ENCODE measurements around the gene PRSS38. TPM values are rescaled to one million over a fixed set of nuclear protein-coding genes. Genes with fewer than 3 reads are reported as not detected.

Gene PRSS38
- total RNA-seq, 1 experiment from 2014 or later, result not detected

GRCh38 chr1:227823537-227823936, 8.1 kb downstream of the PRSS38 start:
- in situ Hi-C loops (cut with HindIII; ENCODE audit: low pct_unique_long_range_greater_than_20kb, low sequenced_read_pairs), result no loop called here
- DNase-seq (ENCODE audit: low read depth, low spot score) (no peak), ATAC-seq (no peak)
- POLR2A ChIA-PET, result no interaction called here
- H3K36me3 ChIP-seq (ENCODE audit: control insufficient read depth, insufficient read depth, low read length), result no peaks in the 10 kb centered on the region
- no peak overlapping the region for H3K4me3 ChIP-seq (ENCODE audit: low read depth in 2 of 2, low read length in 2 of 2)
- no peak overlapping the region for H3K27ac ChIP-seq (ENCODE audit: low read length)
- CTCF ChIA-PET, result no interaction called here
- TF ChIP-seq POLR2AphosphoS5 (IDR thresholded peaks at IDR 0.05; ENCODE audit: low read depth, low read length) (no peak), REST (IDR thresholded peaks at IDR 0.05; ENCODE audit: insufficient read depth in 1 of 2, low read depth in 2 of 2, low read length in 1 of 2) (no peak), TCF7L2 (IDR thresholded peaks at IDR 0.05; ENCODE audit: low read depth, low read length) (no peak), CTCF (IDR thresholded peaks at IDR 0.05) (no peak), SIN3A (IDR thresholded peaks at IDR 0.05; ENCODE audit: borderline replicate concordance, insufficient read depth, low read depth, low read length) (no peak)
- no peaks in the 10 kb centered on the region for H3K4me1 ChIP-seq (ENCODE audit: control insufficient read depth, insufficient read depth, low read length)
- H3K27me3 ChIP-seq (ENCODE audit: control insufficient read depth, insufficient read depth, low read length), result no peaks in the 10 kb centered on the region
- no peaks in the 10 kb centered on the region for H3K9me3 ChIP-seq (ENCODE audit: control insufficient read depth, insufficient read depth, low read depth, low read length)
- intact Hi-C loops (cut with micrococcal nuclease; ENCODE audit: unreplicated experiment), result no loop called here
- no TSS peak for BruUV-seq (replicated peaks)

- Histone ChIP-seq H3K27ac (ENCODE audit: low read length) (no peak overlapping the region), H3K9me3 (ENCODE audit: control insufficient read depth, insufficient read depth, low read depth, low read length) (no peaks in the 10 kb centered on the region), H3K4me3 (ENCODE audit: low read depth in 2 of 2, low read length in 2 of 2) (no peak overlapping the region), H3K27me3 (ENCODE audit: control insufficient read depth, insufficient read depth, low read length) (no peaks in the 10 kb centered on the region), H3K36me3 (ENCODE audit: control insufficient read depth, insufficient read depth, low read length) (no peaks in the 10 kb centered on the region), H3K4me1 (ENCODE audit: control insufficient read depth, insufficient read depth, low read length) (no peaks in the 10 kb centered on the region)
- no TSS peak for BruUV-seq (replicated peaks)
- POLR2A ChIA-PET, result no interaction called here
- in situ Hi-C loops (cut with HindIII; ENCODE audit: low pct_unique_long_range_greater_than_20kb, low sequenced_read_pairs) (no loop called here), intact Hi-C loops (cut with micrococcal nuclease; ENCODE audit: unreplicated experiment) (no loop called here)
- TF ChIP-seq TCF7L2 (IDR thresholded peaks at IDR 0.05; ENCODE audit: low read depth, low read length), result no peak
- TF ChIP-seq SIN3A (IDR thresholded peaks at IDR 0.05; ENCODE audit: borderline replicate concordance, insufficient read depth, low read depth, low read length), result no peak
- TF ChIP-seq POLR2AphosphoS5 (IDR thresholded peaks at IDR 0.05; ENCODE audit: low read depth, low read length), result no peak
- TF ChIP-seq CTCF (IDR thresholded peaks at IDR 0.05), result no peak
- TF ChIP-seq REST (IDR thresholded peaks at IDR 0.05; ENCODE audit: insufficient read depth in 1 of 2, low read depth in 2 of 2, low read length in 1 of 2), result no peak
- DNase-seq (ENCODE audit: low read depth, low spot score) (no peak), ATAC-seq (no peak)
- CTCF ChIA-PET, result no interaction called here
Measured at GRCh38 chr1:227824204-227824603, 8.7 kb downstream of the PRSS38 start.
